Measurements from ENCODE around the gene B4GALT1. TPM values are rescaled to one million over a fixed set of nuclear protein-coding genes. Genes with fewer than 3 reads are reported as not detected.

Gene B4GALT1
- total RNA-seq, 4 donors from 2014 or later = 23.7 to 126 (median 93.7) TPM

GRCh38 chr9:33177639-33178038 lies 10.5 kb upstream of the B4GALT1 start:
- Histone ChIP-seq H3K27ac (no peak overlapping the region), H3K9me3 (no peaks in the 10 kb centered on the region), H3K27me3 (no peaks in the 10 kb centered on the region), H3K4me1 (no peaks in the 10 kb centered on the region), H3K36me3 (no peaks in the 10 kb centered on the region), H3K4me3 (no peak overlapping the region)
- intact Hi-C loops (cut with DNase I; ENCODE audit: low total_unique reads) (no loop called here), in situ Hi-C loops (cut with MboI; ENCODE audit: low pct_ligation_motif_present in 1 of 4, low pct_unique_long_range_greater_than_20kb in 1 of 4, low sequenced_read_pairs in 3 of 4) (loop anchor here in 1 of 4 donors (10.0 kb wide), 1 partner anchor 47 kb away; no protein-coding TSS in a partner anchor)
- no peak for TF ChIP-seq POLR2A (IDR thresholded peaks at IDR 0.05)
- TF ChIP-seq EP300 (IDR thresholded peaks at IDR 0.05; ENCODE audit: low read depth) = no peak
- no peak for TF ChIP-seq POLR2AphosphoS5 (IDR thresholded peaks at IDR 0.05)
- no peak for TF ChIP-seq CTCF (IDR thresholded peaks at IDR 0.05)
- DNase-seq = no peak

- H3K9me3 ChIP-seq = no peaks in the 10 kb centered on the region
- H3K36me3 ChIP-seq = no peaks in the 10 kb centered on the region
- no peaks in the 10 kb centered on the region for H3K4me1 ChIP-seq
- no peak for DNase-seq
- H3K27ac ChIP-seq = no peak overlapping the region
- intact Hi-C loops (cut with DNase I; ENCODE audit: low total_unique reads) (no loop called here), in situ Hi-C loops (cut with MboI; ENCODE audit: low pct_ligation_motif_present in 1 of 4, low pct_unique_long_range_greater_than_20kb in 1 of 4, low sequenced_read_pairs in 3 of 4) (loop anchor here in 1 of 4 donors (10.0 kb wide), 1 partner anchor 48 kb away; no protein-coding TSS in a partner anchor)
- H3K4me3 ChIP-seq = no peak overlapping the region
- no peak for TF ChIP-seq CTCF (IDR thresholded peaks at IDR 0.05)
- no peak for TF ChIP-seq EP300 (IDR thresholded peaks at IDR 0.05; ENCODE audit: low read depth)
- no peak for TF ChIP-seq POLR2A (IDR thresholded peaks at IDR 0.05)
- no peak for TF ChIP-seq POLR2AphosphoS5 (IDR thresholded peaks at IDR 0.05)
- no peaks in the 10 kb centered on the region for H3K27me3 ChIP-seq
- WGBS, 2 donors (ENCODE audit: low coverage in 1 of 2) = 90 to 93% methylated on average over 4 of the region's 4 CpGs
Observed at GRCh38 chr9:33177086-33177485, 9.9 kb upstream of the B4GALT1 start.

- TF ChIP-seq POLR2A (IDR thresholded peaks at IDR 0.05) (no peak), EP300 (IDR thresholded peaks at IDR 0.05; ENCODE audit: low read depth) (no peak), CTCF (IDR thresholded peaks at IDR 0.05) (no peak), POLR2AphosphoS5 (IDR thresholded peaks at IDR 0.05) (no peak)
- no peak for DNase-seq
- intact Hi-C loops (cut with DNase I; ENCODE audit: low total_unique reads) = no loop called here
- no peaks in the 10 kb centered on the region for H3K27me3 ChIP-seq
- no peak overlapping the region for H3K27ac ChIP-seq
- WGBS, 2 donors (ENCODE audit: low coverage in 1 of 2) = 81 to 82% methylated on average over 6 of the region's 6 CpGs
- in situ Hi-C loops (cut with MboI; ENCODE audit: low pct_ligation_motif_present in 1 of 4, low pct_unique_long_range_greater_than_20kb in 1 of 4, low sequenced_read_pairs in 3 of 4) = loop anchor here in 1 of 4 donors (10.0 kb wide), 1 partner anchor 49 kb away; no protein-coding TSS in a partner anchor
- no peak overlapping the region for H3K4me3 ChIP-seq
- no peaks in the 10 kb centered on the region for H3K36me3 ChIP-seq
- no peaks in the 10 kb centered on the region for H3K9me3 ChIP-seq
- no peaks in the 10 kb centered on the region for H3K4me1 ChIP-seq
Observed at GRCh38 chr9:33175649-33176325, 8.7 kb upstream of the B4GALT1 start.

GRCh38 chr9:33172256-33173238 lies 5.4 kb upstream of the B4GALT1 start:
- no peak for DNase-seq
- intact Hi-C loops (cut with DNase I; ENCODE audit: low total_unique reads) (no loop called here), in situ Hi-C loops (cut with MboI; ENCODE audit: low pct_ligation_motif_present in 1 of 4, low pct_unique_long_range_greater_than_20kb in 1 of 4, low sequenced_read_pairs in 3 of 4) (loop anchor here in 1 of 4 donors (5.0 to 10.0 kb wide), 2 partner anchors 52 to 90 kb away; no protein-coding TSS in a partner anchor)
- H3K36me3 ChIP-seq = no peaks in the 10 kb centered on the region
- no peaks in the 10 kb centered on the region for H3K27me3 ChIP-seq
- no peak for TF ChIP-seq CTCF (IDR thresholded peaks at IDR 0.05)
- TF ChIP-seq EP300 (IDR thresholded peaks at IDR 0.05; ENCODE audit: low read depth) = no peak
- 64 to 88% methylated on average over 2 to 8 of the region's 8 CpGs for WGBS, 2 donors (ENCODE audit: low coverage in 1 of 2)
- no peak overlapping the region for H3K27ac ChIP-seq
- no peaks in the 10 kb centered on the region for H3K9me3 ChIP-seq
- H3K4me3 ChIP-seq = no peak overlapping the region
- H3K4me1 ChIP-seq = peaks cover 7 to 10% (median 7%) of the 10 kb centered on the region in 4 donors

Data from transverse colon (tissue), 4 donors.